ENCODE measurements around the gene FAM210B.
"Not testable (repeated sequence)": the region's sequence is repeated elsewhere in the genome, so short reads cannot be mapped to it uniquely, and the experiment has no call there.

FAM210B gene

DNA sequence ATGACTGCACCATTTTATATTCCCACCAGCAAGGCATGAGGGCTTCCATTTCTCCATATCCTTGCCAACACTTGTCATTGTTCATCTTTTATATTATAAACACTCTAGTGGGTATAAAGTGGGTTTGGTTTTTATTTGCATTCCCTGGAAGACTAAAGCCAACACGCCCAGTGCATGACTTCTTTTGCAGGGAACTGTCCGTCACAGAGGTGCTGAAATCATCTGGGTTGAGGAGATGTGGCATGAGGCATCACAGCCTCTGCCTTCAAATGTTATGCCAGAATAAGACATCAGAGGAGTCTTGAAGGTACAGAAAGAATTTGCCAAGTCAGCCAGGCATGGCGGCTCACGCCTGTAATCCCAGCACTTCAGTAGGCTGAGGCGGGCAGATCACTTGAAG is 29.9 kb upstream of the FAM210B start:
- TF ChIP-seq, protein P1, sequence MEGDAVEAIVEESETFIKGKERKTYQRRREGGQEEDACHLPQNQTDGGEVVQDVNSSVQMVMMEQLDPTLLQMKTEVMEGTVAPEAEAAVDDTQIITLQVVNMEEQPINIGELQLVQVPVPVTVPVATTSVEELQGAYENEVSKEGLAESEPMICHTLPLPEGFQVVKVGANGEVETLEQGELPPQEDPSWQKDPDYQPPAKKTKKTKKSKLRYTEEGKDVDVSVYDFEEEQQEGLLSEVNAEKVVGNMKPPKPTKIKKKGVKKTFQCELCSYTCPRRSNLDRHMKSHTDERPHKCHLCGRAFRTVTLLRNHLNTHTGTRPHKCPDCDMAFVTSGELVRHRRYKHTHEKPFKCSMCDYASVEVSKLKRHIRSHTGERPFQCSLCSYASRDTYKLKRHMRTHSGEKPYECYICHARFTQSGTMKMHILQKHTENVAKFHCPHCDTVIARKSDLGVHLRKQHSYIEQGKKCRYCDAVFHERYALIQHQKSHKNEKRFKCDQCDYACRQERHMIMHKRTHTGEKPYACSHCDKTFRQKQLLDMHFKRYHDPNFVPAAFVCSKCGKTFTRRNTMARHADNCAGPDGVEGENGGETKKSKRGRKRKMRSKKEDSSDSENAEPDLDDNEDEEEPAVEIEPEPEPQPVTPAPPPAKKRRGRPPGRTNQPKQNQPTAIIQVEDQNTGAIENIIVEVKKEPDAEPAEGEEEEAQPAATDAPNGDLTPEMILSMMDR (conservative IDR thresholded peaks at IDR 0.05) = no peak

DNA sequence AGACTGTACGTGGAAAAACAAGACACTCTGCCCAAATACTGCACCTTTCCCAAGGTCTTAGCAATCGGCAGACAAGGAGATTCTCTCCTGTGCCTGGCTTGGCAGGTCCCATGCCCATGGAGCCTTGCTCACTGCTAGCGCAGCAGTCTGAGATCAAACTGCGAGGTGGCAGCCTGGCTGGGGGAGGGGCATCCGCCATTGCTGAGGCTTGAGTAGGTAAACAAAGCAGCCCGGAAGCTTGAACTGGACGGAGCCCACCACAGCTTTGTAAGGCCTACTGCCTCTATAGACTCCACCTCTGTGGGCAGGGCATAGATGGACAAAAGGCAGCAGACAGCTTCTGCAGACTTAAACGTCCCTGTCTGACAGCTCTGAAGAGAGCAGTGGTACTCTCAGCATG is 22.1 kb upstream of the FAM210B start:
- not testable (repeated sequence) for H3K27ac ChIP-seq

More for the DNA sequence above, 29.9 kb upstream of the FAM210B start:
- no peak overlapping the region for H3K27ac ChIP-seq

DNA sequence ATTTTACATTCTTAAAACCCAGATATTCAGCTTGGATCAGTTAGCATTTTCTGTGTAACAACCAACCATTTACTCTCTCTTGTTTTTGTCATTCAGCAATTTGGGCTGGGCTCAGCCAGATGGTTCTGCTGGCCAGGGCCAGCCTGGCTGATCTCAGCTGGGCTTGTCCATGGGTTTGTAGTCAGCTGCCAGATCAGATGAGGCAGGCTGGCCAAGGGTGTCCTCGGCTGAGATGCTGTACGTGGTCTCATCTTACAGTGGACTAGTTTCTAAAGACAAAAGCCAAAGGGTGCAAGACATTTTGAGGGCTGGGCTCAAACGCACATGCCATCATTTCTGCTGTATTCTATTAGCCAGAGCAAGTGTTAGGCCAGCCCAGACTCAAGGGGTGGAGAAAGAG is 16.0 kb upstream of the FAM210B start:
- TF ChIP-seq, protein P1 (conservative IDR thresholded peaks at IDR 0.05) = no peak
- H3K27ac ChIP-seq = no peak overlapping the region

DNA sequence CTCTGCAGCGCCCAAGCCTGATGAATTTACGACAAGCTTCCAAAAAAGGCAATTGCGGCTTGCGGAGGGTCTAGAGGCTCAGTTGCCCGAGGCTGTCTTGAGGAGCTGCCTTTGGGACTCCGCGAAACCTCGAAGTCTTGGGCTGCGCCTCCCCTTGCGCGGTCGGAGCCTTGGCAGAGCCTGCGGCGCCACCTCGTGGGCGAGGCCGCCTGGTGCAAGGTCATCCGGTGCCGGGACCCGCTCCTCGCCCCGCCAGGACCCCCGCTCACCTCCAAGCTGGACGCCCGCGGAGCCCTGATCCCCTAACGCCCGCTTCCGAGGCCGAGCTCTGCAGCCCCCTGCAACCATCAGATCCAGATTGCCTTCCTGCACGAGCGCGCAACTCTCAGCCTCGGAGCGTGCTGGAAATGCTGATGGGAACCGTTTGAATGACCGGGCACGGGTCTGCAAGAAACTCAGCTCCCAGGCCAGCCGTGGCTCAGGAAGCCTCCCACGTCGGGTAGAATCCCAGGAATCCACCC is 14.9 kb upstream of the FAM210B start:
- H3K27ac ChIP-seq = no peak overlapping the region; the same call in 1 of the 2 replicates
- TF ChIP-seq, protein P1 (conservative IDR thresholded peaks at IDR 0.05) = peak; percentile 95

DNA sequence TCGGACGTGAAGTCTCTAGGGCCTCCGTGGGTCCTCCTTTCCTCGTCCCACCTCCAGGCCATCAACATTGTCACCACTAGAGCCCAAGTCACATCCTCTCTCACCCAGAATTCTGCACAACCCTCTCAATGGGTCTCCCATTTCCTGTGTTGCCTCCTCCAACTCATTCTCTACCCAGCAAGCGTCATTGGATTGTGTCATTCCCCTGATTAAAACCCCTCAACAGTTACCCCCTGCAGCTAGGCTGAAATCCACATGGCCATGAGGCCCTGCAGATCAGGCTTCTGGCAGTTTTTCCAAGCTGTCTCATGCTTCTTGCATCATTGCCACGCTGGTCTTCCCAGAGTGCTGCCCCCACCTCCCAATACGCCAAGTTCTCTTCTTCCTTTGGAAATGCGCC is 12.9 kb upstream of the FAM210B start:
- TF ChIP-seq, protein P1 (conservative IDR thresholded peaks at IDR 0.05) = no peak
- H3K27ac ChIP-seq = no peak overlapping the region

DNA sequence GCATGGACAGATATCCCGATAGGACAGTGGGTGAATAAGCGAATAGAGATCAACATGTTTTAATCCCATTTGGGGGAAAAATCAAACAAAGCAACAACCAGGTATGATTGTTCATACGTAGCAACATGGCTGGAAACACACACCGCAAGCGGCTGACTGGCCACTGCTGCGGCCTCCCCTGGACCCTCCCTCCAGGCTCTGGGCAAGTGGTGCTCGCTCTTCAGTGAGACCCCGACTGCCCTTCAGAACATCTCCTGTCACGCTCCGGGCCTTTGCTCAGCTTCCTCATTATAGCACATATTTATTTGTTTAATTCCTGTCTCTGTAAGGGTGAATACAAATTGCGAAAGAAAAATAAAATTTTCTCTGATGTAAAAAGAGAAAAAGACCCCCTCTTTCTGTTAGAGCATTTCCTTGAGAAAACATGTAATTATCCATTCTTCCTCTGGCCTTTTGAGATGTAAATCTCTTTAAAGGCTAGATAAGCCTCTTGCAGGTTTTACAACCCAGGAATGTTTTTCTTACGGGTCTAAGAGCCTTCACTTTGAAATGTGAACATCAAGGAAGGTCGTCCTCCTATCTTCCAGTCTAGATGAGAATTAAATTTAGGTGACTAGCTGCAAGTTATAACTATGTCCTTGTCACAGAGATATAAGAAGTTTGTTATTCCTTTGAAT is 11.0 kb upstream of the FAM210B start:
- TF ChIP-seq, protein P1 (conservative IDR thresholded peaks at IDR 0.05) = no peak
- H3K27ac ChIP-seq = peak overlapping the region; percentile 98

DNA sequence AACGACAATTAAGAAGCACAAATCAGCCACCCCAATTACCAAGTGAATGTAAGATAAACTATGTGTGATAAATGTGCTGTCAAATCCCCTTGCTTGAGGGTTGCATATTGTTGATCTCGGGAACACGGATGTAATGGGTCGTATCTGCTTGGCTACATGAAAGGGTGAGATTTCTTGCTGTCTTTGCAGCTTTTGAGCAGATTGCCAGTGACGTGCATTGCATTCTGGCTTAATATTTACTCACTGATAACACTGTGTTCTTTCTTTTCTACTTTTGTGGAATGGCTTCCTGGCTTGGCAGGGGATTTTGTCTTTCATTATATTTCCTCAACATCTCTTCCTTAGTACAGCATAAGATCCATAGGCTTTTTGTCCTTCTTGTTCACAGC is 10.5 kb upstream of the FAM210B start:
- H3K27ac ChIP-seq = peak overlapping the region; percentile 98
- TF ChIP-seq, protein P1 (conservative IDR thresholded peaks at IDR 0.05) = no peak

DNA sequence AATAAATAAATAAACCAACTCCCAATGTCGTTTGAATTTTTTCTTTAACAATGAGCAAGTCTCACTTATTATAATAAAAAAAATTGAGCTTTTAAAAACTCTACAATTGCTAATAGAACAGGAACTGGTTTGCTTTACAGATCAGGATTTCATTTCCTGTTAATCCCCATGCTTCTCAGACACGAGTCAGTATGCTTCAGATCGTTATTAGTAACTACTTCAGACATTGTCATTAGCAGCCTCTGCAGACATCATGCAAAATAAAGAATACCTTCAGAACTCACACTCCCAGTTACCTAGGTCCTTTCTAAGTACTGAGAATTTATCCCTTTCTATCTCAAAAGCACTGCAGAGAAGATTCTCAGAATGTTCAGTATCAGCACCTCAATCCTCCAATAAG is 10.0 kb upstream of the FAM210B start:
- peak overlapping the region; percentile 98 for H3K27ac ChIP-seq
- TF ChIP-seq, protein P1 (conservative IDR thresholded peaks at IDR 0.05) = no peak

Measured in VCaP (cell line).